NCI-H1092 (cell line): ENCODE results near the gene FOLH1.
"Not testable (repeated sequence)": the region's sequence is repeated elsewhere in the genome, so short reads cannot be mapped to it uniquely, and the experiment has no call there.

Source experiments
- DNase-seq: peaks from one replicate; lab custom pipeline; 2025; lab: John Stamatoyannopoulos, UW

FOLH1 gene

GRCh38 chr11:49208006-49208721, at the start of gene FOLH1:
TSS of gene FOLH1 (minus strand) at chr11:49208602. CDS start at chr11:49208409, 193 bp downstream.
- no peak for DNase-seq

- DNase-seq, result not testable (repeated sequence)
Observed at GRCh38 chr11:49255148-49255547, 46.7 kb upstream of the FOLH1 start.

GRCh38 chr11:49251212-49251611, 42.8 kb upstream of the FOLH1 start:
- DNase-seq, result not testable (repeated sequence)

GRCh38 chr11:49250398-49251115, 42.2 kb upstream of the FOLH1 start:
- DNase-seq, result not testable (repeated sequence)

- DNase-seq, result not testable (repeated sequence)
Observed at GRCh38 chr11:49249363-49249762, 41.0 kb upstream of the FOLH1 start.

- DNase-seq, result not testable (repeated sequence)
Observed at GRCh38 chr11:49233685-49234084, 25.3 kb upstream of the FOLH1 start.

GRCh38 chr11:49233019-49233418, 24.6 kb upstream of the FOLH1 start:
- DNase-seq, result not testable (repeated sequence)

GRCh38 chr11:49231725-49232124, 23.3 kb upstream of the FOLH1 start:
- DNase-seq, result not testable (repeated sequence)

GRCh38 chr11:49230534-49230933, 22.1 kb upstream of the FOLH1 start:
- not testable (repeated sequence) for DNase-seq

- DNase-seq, result not testable (repeated sequence)
Observed at GRCh38 chr11:49230001-49230400, 21.6 kb upstream of the FOLH1 start.

- DNase-seq, result not testable (repeated sequence)
Observed at GRCh38 chr11:49229136-49229535, 20.7 kb upstream of the FOLH1 start.

GRCh38 chr11:49225255-49225785, 16.9 kb upstream of the FOLH1 start:
- DNase-seq, result not testable (repeated sequence)

- DNase-seq, result no peak
Observed at GRCh38 chr11:49221112-49221511, 12.7 kb upstream of the FOLH1 start.

- DNase-seq, result no peak
Observed at GRCh38 chr11:49213026-49213560, 4.7 kb upstream of the FOLH1 start.

GRCh38 chr11:49206999-49207398, 1.4 kb downstream of the FOLH1 start:
- not testable (repeated sequence) for DNase-seq

GRCh38 chr11:49202287-49202976, 6.0 kb downstream of the FOLH1 start:
- DNase-seq, result no peak

GRCh38 chr11:49196775-49197174, 11.6 kb downstream of the FOLH1 start:
- not testable (repeated sequence) for DNase-seq

- not testable (repeated sequence) for DNase-seq
Observed at GRCh38 chr11:49196002-49196401, 12.4 kb downstream of the FOLH1 start.

GRCh38 chr11:49190287-49190686, 18.1 kb downstream of the FOLH1 start:
- not testable (repeated sequence) for DNase-seq

GRCh38 chr11:49186225-49186624, 22.2 kb downstream of the FOLH1 start:
- not testable (repeated sequence) for DNase-seq

- not testable (repeated sequence) for DNase-seq
Observed at GRCh38 chr11:49185597-49185996, 22.8 kb downstream of the FOLH1 start.

- not testable (repeated sequence) for DNase-seq
Observed at GRCh38 chr11:49184756-49185155, 23.6 kb downstream of the FOLH1 start.
